Transverse colon (tissue), 4 donors: ENCODE data around the gene RRBP1. TPM values are rescaled to one million over a fixed set of nuclear protein-coding genes. Genes with fewer than 3 reads are reported as not detected.

Experiments used
- DNase-seq: peaks from one replicate; pipeline ENCODE4 v3.0.0-alpha.2; 2019
- H3K27ac ChIP-seq, 4 donors: fragments of 200-600 bp; sonication (generic); 2 replicates each; pipeline ENCODE4 v1.5.1; 2016 to 2018; ENCODE audit warnings: inconsistent platforms in 4 of 4
- H3K27me3 ChIP-seq: fragments of 200-600 bp; sonication (generic); 2 replicates; pipeline ENCODE4 v1.5.1; 2017; ENCODE audit warnings: inconsistent platforms
- H3K36me3 ChIP-seq, 4 donors: fragments of 200-600 bp; sonication (generic); 2 replicates each; pipeline ENCODE4 v1.5.1; 2017 to 2019; ENCODE audit warnings: inconsistent platforms in 4 of 4
- H3K4me1 ChIP-seq, 4 donors: fragments of 200-600 bp; sonication (generic); 2 replicates each; pipeline ENCODE4 v1.5.1; 2017 to 2020; ENCODE audit warnings: inconsistent platforms in 4 of 4
- H3K4me3 ChIP-seq, 4 donors: fragments of 200-600 bp; sonication (generic); 1 replicate in 1 of 4; 2 replicates in 3 of 4; pipeline versions ENCODE4 v1.5.1 to v1.6.1; 2017 to 2019; ENCODE audit warnings: inconsistent platforms in 4 of 4
- H3K9me3 ChIP-seq, 2 donors: fragments of 200-600 bp; sonication (generic); 2 replicates each; pipeline ENCODE4 v1.5.1; 2017 to 2019; ENCODE audit warnings: inconsistent platforms in 2 of 2
- EP300 ChIP-seq: sonication (generic); formaldehyde crosslinking; IDR thresholded peaks from one replicate; pipeline ENCODE4 v1.6.1; 2017; ENCODE audit warnings: antibody characterized with exemption, low read depth
- POLR2A ChIP-seq: fragments of 450-650 bp; IDR thresholded peaks from one replicate; pipeline ENCODE4 v1.6.1; 2016; ENCODE audit warnings: antibody characterized with exemption, mild to moderate bottlenecking, moderate library complexity
- POLR2AphosphoS5 ChIP-seq, 3 donors: sonication (generic); formaldehyde crosslinking; IDR thresholded peaks; one replicate each; pipeline ENCODE4 v1.6.1; 2016; ENCODE audit warnings: antibody characterized with exemption in 3 of 3
- WGBS, 2 donors: methylation state at CpG; one replicate each; pipeline ENCODE4 v1.1.5; 2018; ENCODE audit warnings: low coverage in 1 of 2; 5-methylcytosine and 5-hydroxymethylcytosine counted together
- in situ Hi-C, 4 donors: fragments of 200-750 bp; cut with MboI; loops; one replicate each; pipeline versions ENCODE4 v1.15.0 to v1.15.1; 2017; ENCODE audit warnings: low sequenced_read_pairs in 3 of 4, low pct_ligation_motif_present in 1 of 4, low pct_unique_long_range_greater_than_20kb in 1 of 4
- intact Hi-C: fragments of 100-400 bp; cut with DNase I; formaldehyde crosslinking; loops from one replicate; pipeline ENCODE4 v1.15.1; 2023; ENCODE audit warnings: low total_unique reads
- total RNA-seq, 4 donors: library from RNA; depleted of rRNA; stranded (reverse); fragments of >200 nt; gene quantifications; one replicate each; pipeline ENCODE4 v1.1.0, GENCODE V29; 2016
- TF ChIP-seq, protein P1 (sequence below), 5 experiments: fragments of 200-600 bp in 3 of 5; fragments of 450-650 bp in 2 of 5; sonication (generic) in 3 of 5; IDR thresholded peaks; 1 replicate in 2 of 5; 2 replicates in 3 of 5; pipeline ENCODE4 v1.5.1; 2016 to 2017; ENCODE audit warnings: antibody characterized with exemption in 5 of 5, inconsistent platforms in 3 of 5, mild to moderate bottlenecking in 2 of 5, moderate library complexity in 1 of 5

The RRBP1 gene
- total RNA-seq, 4 donors from 2014 or later: 219 to 403 (median 288) TPM

DNA sequence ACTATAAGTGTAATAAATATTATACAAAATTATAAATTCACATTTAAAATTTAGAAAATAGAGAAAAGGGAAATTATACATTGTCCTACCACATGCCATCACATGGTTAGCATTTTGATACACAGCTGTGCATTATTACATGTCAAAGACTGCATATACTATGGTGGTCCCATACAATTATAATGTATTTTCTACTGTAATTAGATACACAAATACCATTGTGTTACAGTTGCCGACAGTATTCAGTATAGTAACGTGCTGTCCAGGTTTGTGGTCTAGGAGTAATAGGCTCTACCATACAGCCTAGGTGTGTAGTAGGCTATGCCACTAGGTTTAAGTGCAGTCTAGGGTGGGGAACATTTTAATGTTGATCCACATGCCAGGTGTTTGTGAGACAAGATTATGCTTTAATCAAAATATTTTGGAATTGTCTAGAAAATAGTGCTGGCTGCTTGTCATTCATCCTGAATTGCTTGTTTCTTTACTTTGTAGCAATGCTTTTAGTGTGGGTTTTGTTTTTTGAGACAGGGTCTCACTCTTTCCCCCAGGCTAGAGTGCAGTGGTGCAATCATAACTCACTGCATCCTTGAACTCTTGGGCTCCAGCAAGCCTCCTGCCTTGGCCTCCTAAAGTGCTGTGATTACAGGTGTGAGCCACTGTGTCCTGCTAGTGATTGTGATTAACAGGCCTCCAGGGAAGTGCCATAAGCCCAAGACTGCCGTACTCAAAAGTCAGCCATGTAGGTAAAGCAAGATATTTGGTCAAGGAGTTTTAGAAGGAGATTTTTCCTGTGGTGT, 73.1 kb downstream of the RRBP1 start:
- 84 to 96% methylated on average over 3 of the region's 3 CpGs for WGBS, 2 donors
- no peaks in the 10 kb centered on the region for H3K27me3 ChIP-seq
- DNase-seq: no peak
- intact Hi-C loops: no loop called here
- H3K4me3 ChIP-seq: no peak overlapping the region
- H3K4me1 ChIP-seq: peaks cover 46 to 76% (median 70%) of the 10 kb centered on the region in 4 donors
- H3K9me3 ChIP-seq: no peaks in the 10 kb centered on the region
- H3K27ac ChIP-seq: peak overlapping the region; percentile 61 to 86 (median 82)
- no peak for TF ChIP-seq POLR2A
- TF ChIP-seq, protein P1, sequence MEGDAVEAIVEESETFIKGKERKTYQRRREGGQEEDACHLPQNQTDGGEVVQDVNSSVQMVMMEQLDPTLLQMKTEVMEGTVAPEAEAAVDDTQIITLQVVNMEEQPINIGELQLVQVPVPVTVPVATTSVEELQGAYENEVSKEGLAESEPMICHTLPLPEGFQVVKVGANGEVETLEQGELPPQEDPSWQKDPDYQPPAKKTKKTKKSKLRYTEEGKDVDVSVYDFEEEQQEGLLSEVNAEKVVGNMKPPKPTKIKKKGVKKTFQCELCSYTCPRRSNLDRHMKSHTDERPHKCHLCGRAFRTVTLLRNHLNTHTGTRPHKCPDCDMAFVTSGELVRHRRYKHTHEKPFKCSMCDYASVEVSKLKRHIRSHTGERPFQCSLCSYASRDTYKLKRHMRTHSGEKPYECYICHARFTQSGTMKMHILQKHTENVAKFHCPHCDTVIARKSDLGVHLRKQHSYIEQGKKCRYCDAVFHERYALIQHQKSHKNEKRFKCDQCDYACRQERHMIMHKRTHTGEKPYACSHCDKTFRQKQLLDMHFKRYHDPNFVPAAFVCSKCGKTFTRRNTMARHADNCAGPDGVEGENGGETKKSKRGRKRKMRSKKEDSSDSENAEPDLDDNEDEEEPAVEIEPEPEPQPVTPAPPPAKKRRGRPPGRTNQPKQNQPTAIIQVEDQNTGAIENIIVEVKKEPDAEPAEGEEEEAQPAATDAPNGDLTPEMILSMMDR (IDR thresholded peaks at IDR 0.05): no peak
- peak in 1 of 3 donors; percentile 20 for TF ChIP-seq POLR2AphosphoS5 (IDR thresholded peaks at IDR 0.05)
- in situ Hi-C loops: no loop called here
- H3K36me3 ChIP-seq: peaks cover 0 to 4% (median 0%) of the 10 kb centered on the region in 4 donors

DNA sequence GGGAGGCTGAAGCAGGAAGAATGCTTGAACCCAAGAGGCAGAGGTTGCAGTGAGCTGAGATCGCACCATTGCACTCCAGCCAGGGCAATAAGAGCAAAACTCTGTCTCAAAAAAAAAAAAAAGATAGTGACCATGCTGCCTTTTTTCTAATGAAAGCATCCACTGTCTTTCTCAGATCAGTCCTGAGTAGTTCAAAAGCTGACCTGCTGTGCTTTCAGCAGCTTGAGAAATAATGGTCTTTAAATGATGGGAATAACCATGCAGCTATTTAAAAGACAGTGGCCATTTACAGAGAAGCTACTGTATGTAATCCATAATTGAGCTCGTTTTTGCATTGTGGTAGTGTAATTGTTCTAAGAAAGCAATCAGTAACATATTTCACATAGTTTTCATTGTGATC, 76.0 kb downstream of the RRBP1 start:
- H3K36me3 ChIP-seq: peaks cover 0 to 10% (median 0%) of the 10 kb centered on the region in 4 donors
- WGBS, 2 donors: 53 to 77% methylated on average over 2 of the region's 2 CpGs
- H3K27me3 ChIP-seq: no peaks in the 10 kb centered on the region
- in situ Hi-C loops (no loop called here), intact Hi-C loops (no loop called here)
- peaks cover 44 to 77% (median 69%) of the 10 kb centered on the region in 4 donors for H3K4me1 ChIP-seq
- H3K9me3 ChIP-seq: no peaks in the 10 kb centered on the region
- no peak for DNase-seq
- H3K27ac ChIP-seq: peak overlapping the region; percentile 62 to 75 (median 71)
- TF ChIP-seq EP300 (no peak), POLR2A (no peak), POLR2AphosphoS5 (IDR thresholded peaks at IDR 0.05) (no peak)
- TF ChIP-seq, protein P1 (IDR thresholded peaks at IDR 0.05): no peak
- H3K4me3 ChIP-seq: no peak overlapping the region

DNA sequence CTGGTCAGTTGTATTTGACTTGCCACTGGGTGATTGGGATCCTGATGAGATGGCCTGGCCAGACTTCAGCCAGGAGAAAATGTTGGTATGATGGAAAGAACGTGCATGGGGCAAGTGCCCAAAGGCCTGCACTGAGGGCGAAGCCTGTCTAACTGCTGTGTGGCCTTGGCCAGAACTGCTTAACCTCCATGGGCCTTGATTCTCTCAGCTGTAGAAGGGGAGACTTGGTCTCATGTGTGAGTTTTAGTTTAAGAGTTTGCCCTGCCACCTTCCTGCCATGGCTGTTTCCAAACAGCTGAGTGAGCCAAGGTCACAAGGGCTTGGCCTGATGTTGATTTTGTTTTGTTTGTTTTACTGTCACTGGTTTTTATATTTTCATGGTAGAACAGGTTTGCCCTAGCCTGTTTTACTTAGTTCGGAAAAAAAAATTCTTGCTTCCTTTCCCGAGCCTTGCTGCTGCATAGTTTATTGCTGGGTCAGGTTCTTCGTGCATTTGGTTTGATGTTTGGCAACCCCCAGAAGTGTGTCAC, 76.8 kb downstream of the RRBP1 start:
- Histone ChIP-seq H3K4me1 (peaks cover 42 to 77% (median 62%) of the 10 kb centered on the region in 4 donors), H3K9me3 (no peaks in the 10 kb centered on the region), H3K36me3 (peaks cover 0 to 10% (median 0%) of the 10 kb centered on the region in 4 donors), H3K4me3 (no peak overlapping the region), H3K27me3 (no peaks in the 10 kb centered on the region), H3K27ac (peak overlapping the region; percentile 62 to 75 (median 71))
- in situ Hi-C loops (no loop called here), intact Hi-C loops (no loop called here)
- no peak for DNase-seq
- no peak for TF ChIP-seq POLR2A
- TF ChIP-seq POLR2AphosphoS5 (IDR thresholded peaks at IDR 0.05): peak in 2 of 3 donors; percentile 31
- 47 to 51% methylated on average over 5 of the region's 5 CpGs for WGBS, 2 donors

DNA sequence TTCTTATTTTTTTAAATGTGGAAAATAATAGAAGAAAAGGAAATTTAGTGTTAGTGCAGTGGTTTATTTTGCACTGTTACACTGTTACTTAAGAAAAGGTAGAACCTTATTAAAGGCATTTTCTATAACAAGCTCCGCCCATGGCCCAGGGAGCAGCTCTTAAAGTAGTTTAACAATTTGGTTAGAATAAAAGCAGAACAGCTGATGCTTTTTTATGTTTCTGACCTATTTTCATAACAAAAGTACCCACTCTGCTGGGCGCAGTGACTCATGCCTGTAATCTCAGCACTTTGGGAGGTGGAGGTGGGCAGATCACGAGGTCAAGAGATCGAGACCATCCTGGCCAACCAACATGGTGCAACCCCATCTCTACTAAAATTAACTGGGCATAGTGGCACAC, 79.5 kb downstream of the RRBP1 start:
- Histone ChIP-seq H3K9me3 (no peaks in the 10 kb centered on the region), H3K36me3 (peaks cover 0 to 6% (median 0%) of the 10 kb centered on the region in 4 donors), H3K4me1 (peaks cover 42 to 77% (median 58%) of the 10 kb centered on the region in 4 donors), H3K27me3 (no peaks in the 10 kb centered on the region), H3K4me3 (no peak overlapping the region), H3K27ac (peak overlapping the region; percentile 51 to 75 (median 58))
- TF ChIP-seq EP300 (no peak), POLR2AphosphoS5 (IDR thresholded peaks at IDR 0.05) (no peak)
- TF ChIP-seq, protein P1 (IDR thresholded peaks at IDR 0.05): no peak
- intact Hi-C loops (no loop called here), in situ Hi-C loops (no loop called here)
- no peak for DNase-seq
- 82 to 87% methylated on average over 1 to 4 of the region's 4 CpGs for WGBS, 2 donors
